Measurements from ENCODE around the gene CCM2L.

DNA sequence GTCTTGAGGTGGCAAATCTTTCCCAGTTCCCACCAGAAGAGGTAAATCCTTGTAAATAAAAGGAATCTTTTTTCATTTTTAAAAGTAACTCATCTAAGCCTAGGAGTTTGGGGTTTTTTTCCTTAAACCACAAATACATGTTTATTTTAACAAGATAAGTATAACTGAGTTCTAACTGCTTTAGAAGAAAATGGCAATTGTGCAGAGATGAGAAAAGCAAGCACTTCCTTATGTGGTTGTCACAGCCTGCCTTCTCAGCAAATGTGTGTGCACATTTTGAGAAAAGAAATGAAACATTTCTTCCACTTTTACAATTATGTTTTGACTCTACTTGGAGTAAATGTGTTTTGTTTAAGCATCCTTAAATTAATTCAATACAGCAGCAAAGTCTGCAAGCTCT is 59.5 kb downstream of the CCM2L start:
- TF ChIP-seq EZH2 (IDR thresholded peaks at IDR 0.05) = no peak
- TF ChIP-seq POLR2AphosphoS5 (IDR thresholded peaks at IDR 0.05; ENCODE audit: borderline replicate concordance, low read depth, low read length) = no peak
